Placental epithelial cell (primary cell): ENCODE measurements around the gene BMERB1. TPM values are rescaled to one million over a fixed set of nuclear protein-coding genes. Genes with fewer than 3 reads are reported as not detected.

Source experiments
- total RNA-seq: library from RNA; depleted of rRNA; stranded (reverse); fragments of >200 nt; gene quantifications from 2 replicates; pipeline ENCODE4 v1.2.3, GENCODE V29; 2012

BMERB1 gene
- total RNA-seq, result 1.6 TPM in 1 of 2 replicates, not detected in the other

DNA sequence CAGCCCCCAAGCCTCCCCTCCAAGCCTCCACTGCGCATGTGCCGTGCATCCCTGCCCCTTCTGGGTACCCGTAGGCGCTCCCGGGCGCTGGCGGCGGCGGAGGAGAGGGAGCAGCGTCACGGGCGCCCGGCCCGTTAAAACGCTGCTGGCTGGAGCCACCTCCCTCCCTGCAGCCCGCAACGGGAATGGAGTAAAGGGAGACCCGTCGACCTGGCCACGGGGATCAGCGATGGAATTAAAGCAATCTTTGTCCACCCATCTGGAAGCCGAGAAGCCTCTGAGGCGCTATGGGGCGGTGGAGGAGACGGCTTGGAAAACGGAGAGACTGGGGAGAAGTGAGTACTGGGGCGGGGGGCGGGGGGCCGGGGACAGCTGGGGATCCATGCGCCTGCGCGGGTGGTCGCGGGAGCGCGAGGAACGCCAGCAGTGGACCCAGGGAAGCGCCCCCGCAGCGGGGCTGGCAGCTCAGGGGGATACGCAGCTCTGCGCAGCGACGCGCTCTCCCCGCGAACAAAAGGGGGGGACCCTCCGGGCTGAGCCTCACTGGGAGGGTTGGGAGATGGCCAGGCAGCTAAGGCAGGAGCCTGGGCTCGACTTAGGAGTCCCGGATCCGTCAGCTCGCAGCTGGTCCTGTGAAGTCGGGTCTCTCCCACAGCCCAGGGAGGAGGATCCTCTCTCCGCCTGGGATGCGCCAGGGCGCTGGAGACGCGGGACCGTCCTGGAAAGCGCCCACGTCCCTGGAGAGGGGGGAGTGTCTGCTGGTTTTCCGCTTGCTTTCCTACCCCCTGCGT, at the start of gene BMERB1:
Gene BMERB1 (plus strand): TSS at position 164 of the 791 bp plus-strand sequence. CDS start 66 bp downstream, at position 230.

DNA sequence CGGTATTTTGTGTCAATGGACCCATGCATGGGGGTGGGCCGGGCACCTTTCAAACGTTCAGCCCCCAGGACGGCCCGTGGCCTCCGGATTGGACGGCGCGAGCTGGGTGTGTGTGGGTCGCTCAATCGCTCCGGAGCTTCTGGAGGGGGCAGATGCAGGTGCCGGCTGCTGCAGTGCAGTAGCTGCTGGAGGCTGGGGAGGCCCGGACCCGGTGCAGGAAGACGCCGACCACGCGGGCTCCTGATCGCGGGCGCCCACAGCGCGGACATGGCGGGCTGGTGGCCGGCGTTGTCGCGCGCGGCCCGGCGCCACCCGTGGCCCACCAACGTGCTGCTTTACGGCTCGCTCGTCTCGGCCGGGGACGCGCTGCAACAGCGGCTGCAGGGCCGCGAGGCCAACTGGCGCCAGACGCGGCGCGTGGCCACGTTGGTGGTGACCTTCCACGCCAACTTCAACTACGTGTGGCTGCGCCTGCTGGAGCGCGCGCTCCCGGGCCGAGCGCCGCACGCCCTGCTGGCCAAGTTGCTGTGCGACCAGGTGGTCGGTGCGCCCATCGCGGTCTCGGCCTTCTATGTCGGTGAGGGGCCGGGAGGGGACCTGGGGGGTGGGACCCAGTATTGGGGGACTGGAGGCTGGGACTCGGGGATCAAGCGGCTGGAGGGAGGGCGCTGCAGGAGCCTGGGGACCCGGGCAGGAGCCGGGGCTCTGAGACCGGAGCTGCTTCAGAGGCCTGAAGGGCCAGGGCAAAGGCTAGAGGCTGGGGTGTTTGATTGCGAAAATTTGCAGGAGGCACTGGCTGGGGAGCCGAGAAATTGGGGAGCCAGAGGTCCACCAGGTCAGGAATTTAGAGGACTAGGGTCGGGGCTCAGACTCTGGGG, 38.5 kb upstream of the BMERB1 start, which contains the start of gene MPV17L:
Gene MPV17L (plus strand): TSS at position 124 of the 878 bp plus-strand sequence. CDS start 144 bp downstream, at position 268.

Other genes with a start within 250 kb of the BMERB1 start
- under 0.01 and 0.54 TPM in 2 replicates for gene NPIPA5, start 56.3 kb upstream of the BMERB1 start, total RNA-seq
- gene MPV17L, start 38.8 kb upstream of the BMERB1 start, total RNA-seq, result not detected in 2 replicates
- 14.0 and 22.8 TPM in 2 replicates for gene MARF1, start 208.6 kb downstream of the BMERB1 start, total RNA-seq
- gene NDE1, start 215.7 kb downstream of the BMERB1 start, total RNA-seq, result 21.6 and 22.4 TPM in 2 replicates